DOHH2 (cell line): ENCODE results near the gene ETV6.

Source experiments
- H3F3A ChIP-seq: fragments of 200-600 bp; sonication (generic), shearing (Covaris generic); 2 replicates; pipeline ENCODE4 v1.6.0; 2016; ENCODE audit warnings: antibody characterized with exemption, mild to moderate bottlenecking; ENCODE audit not compliant: control insufficient read depth, insufficient read depth
- H3K27ac ChIP-seq: fragments of 200-600 bp; sonication (generic); 2 replicates; pipeline ENCODE4 v1.5.1; 2014; ENCODE audit warnings: low read depth, mild to moderate bottlenecking, low read length, moderate library complexity
- H3K27me3 ChIP-seq: fragments of 200-600 bp; sonication (generic); 2 replicates; pipeline ENCODE4 v1.6.1; 2014; ENCODE audit warnings: mild to moderate bottlenecking, low read length, mixed read lengths; ENCODE audit not compliant: control insufficient read depth
- H3K36me3 ChIP-seq: fragments of 200-600 bp; sonication (generic); 2 replicates; pipeline ENCODE4 v1.6.1; 2014; ENCODE audit warnings: mild to moderate bottlenecking, low read length, moderate library complexity, mixed read lengths; ENCODE audit not compliant: control insufficient read depth
- H3K4me1 ChIP-seq: fragments of 200-600 bp; sonication (generic); 2 replicates; pipeline ENCODE4 v1.6.1; 2014; ENCODE audit warnings: mild to moderate bottlenecking, low read length, mixed read lengths; ENCODE audit not compliant: control insufficient read depth
- H3K4me2 ChIP-seq: fragments of 200-600 bp; sonication (generic); 2 replicates; pipeline ENCODE4 v1.6.0; 2014; ENCODE audit warnings: mild to moderate bottlenecking, low read length, moderate library complexity
- H3K4me3 ChIP-seq: fragments of 200-600 bp; sonication (generic); 2 replicates; pipeline ENCODE4 v1.5.1; 2014; ENCODE audit warnings: mild to moderate bottlenecking, low read length, mixed read lengths
- H3K79me2 ChIP-seq: fragments of 200-600 bp; sonication (generic); 2 replicates; pipeline ENCODE4 v1.6.1; 2014; ENCODE audit warnings: mild to moderate bottlenecking, low read length, mixed read lengths; ENCODE audit not compliant: control insufficient read depth
- H3K9me2 ChIP-seq: fragments of 200-600 bp; sonication (generic); replicated peaks from 2 replicates; pipeline ENCODE4 v1.6.1; 2014; ENCODE audit warnings: mild to moderate bottlenecking, low read length, mixed read lengths; ENCODE audit not compliant: control insufficient read depth
- H3K9me3 ChIP-seq: fragments of 200-600 bp; sonication (generic); 2 replicates; pipeline ENCODE4 v1.6.1; 2014; ENCODE audit warnings: antibody characterized with exemption, low read length, mixed read lengths; ENCODE audit not compliant: control insufficient read depth, insufficient read depth
- H4K20me1 ChIP-seq: fragments of 200-600 bp; sonication (generic); 2 replicates; pipeline ENCODE4 v1.6.0; 2014; ENCODE audit warnings: low read depth, mild to moderate bottlenecking, antibody characterized with exemption, low read length, moderate library complexity; ENCODE audit not compliant: control insufficient read depth, insufficient read depth
- CTCF ChIP-seq: fragments of 200-600 bp; sonication (generic); IDR thresholded peaks from one replicate; pipeline ENCODE4 v1.5.1; 2014; ENCODE audit warnings: antibody characterized with exemption, mild to moderate bottlenecking, low read depth, low read length; ENCODE audit not compliant: poor library complexity, severe bottlenecking
- EZH2phosphoT487 ChIP-seq: fragments of 200-600 bp; sonication (generic); IDR thresholded peaks from 2 replicates; pipeline ENCODE4 v1.6.1; 2017; ENCODE audit warnings: borderline replicate concordance, mild to moderate bottlenecking, antibody characterized with exemption, low read length, moderate library complexity, mixed read lengths

Gene ETV6

GRCh38 chr12:11717519-11717961, 68.1 kb downstream of the ETV6 start:
- no peak overlapping the region for H3K27ac ChIP-seq
- no peaks in the 10 kb centered on the region for H3K79me2 ChIP-seq

GRCh38 chr12:11718105-11718504, 68.6 kb downstream of the ETV6 start:
- H3K36me3 ChIP-seq, result no peaks in the 10 kb centered on the region
- no peak overlapping the region for H3K4me3 ChIP-seq
- no peaks in the 10 kb centered on the region for H3K79me2 ChIP-seq
- TF ChIP-seq CTCF, result no peak
- TF ChIP-seq EZH2phosphoT487, result no peak
- peaks cover 10% of the 10 kb centered on the region for H3K4me1 ChIP-seq
- H3K9me2 ChIP-seq, result no peaks in the 10 kb centered on the region
- H3K27me3 ChIP-seq, result no peaks in the 10 kb centered on the region
- no peaks in the 10 kb centered on the region for H4K20me1 ChIP-seq
- H3K4me2 ChIP-seq, result no peak overlapping the region
- no peaks in the 10 kb centered on the region for H3K9me3 ChIP-seq
- no peaks in the 10 kb centered on the region for H3F3A ChIP-seq
- H3K27ac ChIP-seq, result no peak overlapping the region

More at GRCh38 chr12:11717519-11717961, 68.1 kb downstream of the ETV6 start:
- TF ChIP-seq CTCF (no peak), EZH2phosphoT487 (no peak)
- peaks cover 5% of the 10 kb centered on the region for H3K4me1 ChIP-seq
- H3F3A ChIP-seq, result no peaks in the 10 kb centered on the region
- H3K4me3 ChIP-seq, result no peak overlapping the region
- H4K20me1 ChIP-seq, result no peaks in the 10 kb centered on the region
- H3K9me2 ChIP-seq, result no peaks in the 10 kb centered on the region
- no peaks in the 10 kb centered on the region for H3K36me3 ChIP-seq
- no peak overlapping the region for H3K4me2 ChIP-seq
- H3K27me3 ChIP-seq, result no peaks in the 10 kb centered on the region
- H3K9me3 ChIP-seq, result no peaks in the 10 kb centered on the region

GRCh38 chr12:11718768-11719253, 69.3 kb downstream of the ETV6 start:
- Histone ChIP-seq H3K27ac (no peak overlapping the region), H3K4me3 (no peak overlapping the region), H3K27me3 (no peaks in the 10 kb centered on the region), H3F3A (no peaks in the 10 kb centered on the region), H3K9me2 (no peaks in the 10 kb centered on the region), H3K4me1 (peaks cover 11% of the 10 kb centered on the region), H3K9me3 (no peaks in the 10 kb centered on the region), H3K36me3 (no peaks in the 10 kb centered on the region), H4K20me1 (no peaks in the 10 kb centered on the region), H3K79me2 (no peaks in the 10 kb centered on the region), H3K4me2 (no peak overlapping the region)
- TF ChIP-seq EZH2phosphoT487 (no peak), CTCF (no peak)

GRCh38 chr12:11719678-11720099, 70.2 kb downstream of the ETV6 start:
- no peak for TF ChIP-seq EZH2phosphoT487
- H3K27me3 ChIP-seq, result no peaks in the 10 kb centered on the region
- no peaks in the 10 kb centered on the region for H4K20me1 ChIP-seq
- H3K9me2 ChIP-seq, result no peaks in the 10 kb centered on the region
- H3K4me2 ChIP-seq, result no peak overlapping the region
- H3K4me3 ChIP-seq, result no peak overlapping the region
- H3K36me3 ChIP-seq, result no peaks in the 10 kb centered on the region
- H3K79me2 ChIP-seq, result no peaks in the 10 kb centered on the region
- H3K27ac ChIP-seq, result no peak overlapping the region
- H3F3A ChIP-seq, result no peaks in the 10 kb centered on the region
- no peaks in the 10 kb centered on the region for H3K9me3 ChIP-seq
- H3K4me1 ChIP-seq, result peaks cover 18% of the 10 kb centered on the region
